ENCODE data around the gene MTA1.

Gene MTA1

GRCh38 chr14:105485739-105486162, 66.1 kb downstream of the MTA1 start:
- in situ Hi-C loops (cut with HindIII; ENCODE audit: low sequenced_read_pairs) = no loop called here

- in situ Hi-C loops (cut with HindIII; ENCODE audit: low sequenced_read_pairs) = no loop called here
These were observed 66.7 kb downstream of the MTA1 start, which contains the start of gene CRIP1 for GRCh38 chr14:105486163-105486973. Gene CRIP1 (plus strand): TSS chr14:105486886. CDS start chr14:105487260, 374 bp downstream.

- in situ Hi-C loops (cut with HindIII; ENCODE audit: low sequenced_read_pairs) = no loop called here
These were observed 67.4 kb downstream of the MTA1 start for GRCh38 chr14:105486974-105487448.

GRCh38 chr14:105487449-105487985, 67.9 kb downstream of the MTA1 start:
- in situ Hi-C loops (cut with HindIII; ENCODE audit: low sequenced_read_pairs) = no loop called here

GRCh38 chr14:105487986-105488777, 68.6 kb downstream of the MTA1 start:
- in situ Hi-C loops (cut with HindIII; ENCODE audit: low sequenced_read_pairs) = no loop called here

- in situ Hi-C loops (cut with HindIII; ENCODE audit: low sequenced_read_pairs) = no loop called here
These were observed 69.3 kb downstream of the MTA1 start for GRCh38 chr14:105488781-105489541.

GRCh38 chr14:105489542-105490266, 70.1 kb downstream of the MTA1 start:
- in situ Hi-C loops (cut with HindIII; ENCODE audit: low sequenced_read_pairs) = no loop called here

- in situ Hi-C loops (cut with HindIII; ENCODE audit: low sequenced_read_pairs) = no loop called here
These were observed 70.6 kb downstream of the MTA1 start for GRCh38 chr14:105490267-105490571.

GRCh38 chr14:105490572-105491365, 71.1 kb downstream of the MTA1 start, which contains the start of gene TEDC1:
Gene TEDC1 (plus strand): TSS chr14:105491246. CDS start chr14:105491376, 130 bp downstream.
- in situ Hi-C loops (cut with HindIII; ENCODE audit: low sequenced_read_pairs) = no loop called here

- in situ Hi-C loops (cut with HindIII; ENCODE audit: low sequenced_read_pairs) = no loop called here
These were observed 71.8 kb downstream of the MTA1 start for GRCh38 chr14:105491366-105491973.

- in situ Hi-C loops (cut with HindIII; ENCODE audit: low sequenced_read_pairs) = no loop called here
These were observed 72.7 kb downstream of the MTA1 start for GRCh38 chr14:105492031-105492970.

- in situ Hi-C loops (cut with HindIII; ENCODE audit: low sequenced_read_pairs) = no loop called here
These were observed 73.6 kb downstream of the MTA1 start for GRCh38 chr14:105492971-105493871.

- in situ Hi-C loops (cut with HindIII; ENCODE audit: low sequenced_read_pairs) = no loop called here
These were observed 74.4 kb downstream of the MTA1 start for GRCh38 chr14:105493921-105494605.

- in situ Hi-C loops (cut with HindIII; ENCODE audit: low sequenced_read_pairs) = no loop called here
These were observed 74.9 kb downstream of the MTA1 start for GRCh38 chr14:105494606-105494929.

GRCh38 chr14:105495101-105495989, 75.7 kb downstream of the MTA1 start:
- in situ Hi-C loops (cut with HindIII; ENCODE audit: low sequenced_read_pairs) = no loop called here
